Measurements from ENCODE around the gene MED16. TPM values are rescaled to one million over a fixed set of nuclear protein-coding genes. Genes with fewer than 3 reads are reported as not detected.

MED16 gene
- total and polyA plus RNA-seq, 10 of the 15 experiments (the other 5 are each of a cell fraction or from before 2014, with no cell fraction given), result 0.56 to 51.1 (median 13.6) TPM

- TF ChIP-seq, protein P1, sequence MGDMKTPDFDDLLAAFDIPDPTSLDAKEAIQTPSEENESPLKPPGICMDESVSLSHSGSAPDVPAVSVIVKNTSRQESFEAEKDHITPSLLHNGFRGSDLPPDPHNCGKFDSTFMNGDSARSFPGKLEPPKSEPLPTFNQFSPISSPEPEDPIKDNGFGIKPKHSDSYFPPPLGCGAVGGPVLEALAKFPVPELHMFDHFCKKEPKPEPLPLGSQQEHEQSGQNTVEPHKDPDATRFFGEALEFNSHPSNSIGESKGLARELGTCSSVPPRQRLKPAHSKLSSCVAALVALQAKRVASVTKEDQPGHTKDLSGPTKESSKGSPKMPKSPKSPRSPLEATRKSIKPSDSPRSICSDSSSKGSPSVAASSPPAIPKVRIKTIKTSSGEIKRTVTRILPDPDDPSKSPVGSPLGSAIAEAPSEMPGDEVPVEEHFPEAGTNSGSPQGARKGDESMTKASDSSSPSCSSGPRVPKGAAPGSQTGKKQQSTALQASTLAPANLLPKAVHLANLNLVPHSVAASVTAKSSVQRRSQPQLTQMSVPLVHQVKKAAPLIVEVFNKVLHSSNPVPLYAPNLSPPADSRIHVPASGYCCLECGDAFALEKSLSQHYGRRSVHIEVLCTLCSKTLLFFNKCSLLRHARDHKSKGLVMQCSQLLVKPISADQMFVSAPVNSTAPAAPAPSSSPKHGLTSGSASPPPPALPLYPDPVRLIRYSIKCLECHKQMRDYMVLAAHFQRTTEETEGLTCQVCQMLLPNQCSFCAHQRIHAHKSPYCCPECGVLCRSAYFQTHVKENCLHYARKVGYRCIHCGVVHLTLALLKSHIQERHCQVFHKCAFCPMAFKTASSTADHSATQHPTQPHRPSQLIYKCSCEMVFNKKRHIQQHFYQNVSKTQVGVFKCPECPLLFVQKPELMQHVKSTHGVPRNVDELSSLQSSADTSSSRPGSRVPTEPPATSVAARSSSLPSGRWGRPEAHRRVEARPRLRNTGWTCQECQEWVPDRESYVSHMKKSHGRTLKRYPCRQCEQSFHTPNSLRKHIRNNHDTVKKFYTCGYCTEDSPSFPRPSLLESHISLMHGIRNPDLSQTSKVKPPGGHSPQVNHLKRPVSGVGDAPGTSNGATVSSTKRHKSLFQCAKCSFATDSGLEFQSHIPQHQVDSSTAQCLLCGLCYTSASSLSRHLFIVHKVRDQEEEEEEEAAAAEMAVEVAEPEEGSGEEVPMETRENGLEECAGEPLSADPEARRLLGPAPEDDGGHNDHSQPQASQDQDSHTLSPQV (IDR thresholded peaks at IDR 0.05), result no peak
- TF ChIP-seq NFYA (IDR thresholded peaks at IDR 0.05; ENCODE audit: borderline replicate concordance, low read depth, low read length) (no peak), SREBF1 (IDR thresholded peaks at IDR 0.05; ENCODE audit: low read length) (no peak), MXI1 (IDR thresholded peaks at IDR 0.05; ENCODE audit: low read depth, low read length) (no peak), SP1 (IDR thresholded peaks at IDR 0.05; ENCODE audit: low read depth, low read length) (no peak), FOXM1 (IDR thresholded peaks at IDR 0.05; ENCODE audit: low read depth, low read length) (no peak), MTA3 (IDR thresholded peaks at IDR 0.05; ENCODE audit: borderline replicate concordance, low read length) (no peak), ETV6 (conservative IDR thresholded peaks at IDR 0.05 in 1 of 2, IDR thresholded peaks at IDR 0.05 in 1 of 2; ENCODE audit: borderline replicate concordance in 1 of 2, low read depth in 1 of 2) (no peak), CBX3 (IDR thresholded peaks at IDR 0.05; ENCODE audit: borderline replicate concordance, low read depth) (no peak), NR2C2 (IDR thresholded peaks at IDR 0.05; ENCODE audit: borderline replicate concordance, control insufficient read depth, insufficient read length, low read depth) (no peak), ZNF384 (IDR thresholded peaks at IDR 0.05; ENCODE audit: borderline replicate concordance, low read depth, low read length) (no peak), SMARCA5 (IDR thresholded peaks at IDR 0.05) (peak; percentile 83), ATF7 (IDR thresholded peaks at IDR 0.05; ENCODE audit: low read depth) (no peak), ZSCAN29 (IDR thresholded peaks at IDR 0.05) (peak; percentile 93), NFXL1 (IDR thresholded peaks at IDR 0.05; ENCODE audit: borderline replicate concordance) (no peak), SRF (IDR thresholded peaks at IDR 0.05; ENCODE audit: low read depth in 2 of 2, low read length in 2 of 2) (no peak), CHD4 (IDR thresholded peaks at IDR 0.05) (no peak), RAD51 (IDR thresholded peaks at IDR 0.05) (no peak), CHD1 (IDR thresholded peaks at IDR 0.05; ENCODE audit: low read depth, low read length) (no peak), FOXK2 (IDR thresholded peaks at IDR 0.05) (no peak)
- TF ChIP-seq, protein P2, sequence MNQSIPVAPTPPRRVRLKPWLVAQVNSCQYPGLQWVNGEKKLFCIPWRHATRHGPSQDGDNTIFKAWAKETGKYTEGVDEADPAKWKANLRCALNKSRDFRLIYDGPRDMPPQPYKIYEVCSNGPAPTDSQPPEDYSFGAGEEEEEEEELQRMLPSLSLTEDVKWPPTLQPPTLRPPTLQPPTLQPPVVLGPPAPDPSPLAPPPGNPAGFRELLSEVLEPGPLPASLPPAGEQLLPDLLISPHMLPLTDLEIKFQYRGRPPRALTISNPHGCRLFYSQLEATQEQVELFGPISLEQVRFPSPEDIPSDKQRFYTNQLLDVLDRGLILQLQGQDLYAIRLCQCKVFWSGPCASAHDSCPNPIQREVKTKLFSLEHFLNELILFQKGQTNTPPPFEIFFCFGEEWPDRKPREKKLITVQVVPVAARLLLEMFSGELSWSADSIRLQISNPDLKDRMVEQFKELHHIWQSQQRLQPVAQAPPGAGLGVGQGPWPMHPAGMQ (IDR thresholded peaks at IDR 0.05; ENCODE audit: borderline replicate concordance), result no peak
- TF ChIP-seq, protein P3, sequence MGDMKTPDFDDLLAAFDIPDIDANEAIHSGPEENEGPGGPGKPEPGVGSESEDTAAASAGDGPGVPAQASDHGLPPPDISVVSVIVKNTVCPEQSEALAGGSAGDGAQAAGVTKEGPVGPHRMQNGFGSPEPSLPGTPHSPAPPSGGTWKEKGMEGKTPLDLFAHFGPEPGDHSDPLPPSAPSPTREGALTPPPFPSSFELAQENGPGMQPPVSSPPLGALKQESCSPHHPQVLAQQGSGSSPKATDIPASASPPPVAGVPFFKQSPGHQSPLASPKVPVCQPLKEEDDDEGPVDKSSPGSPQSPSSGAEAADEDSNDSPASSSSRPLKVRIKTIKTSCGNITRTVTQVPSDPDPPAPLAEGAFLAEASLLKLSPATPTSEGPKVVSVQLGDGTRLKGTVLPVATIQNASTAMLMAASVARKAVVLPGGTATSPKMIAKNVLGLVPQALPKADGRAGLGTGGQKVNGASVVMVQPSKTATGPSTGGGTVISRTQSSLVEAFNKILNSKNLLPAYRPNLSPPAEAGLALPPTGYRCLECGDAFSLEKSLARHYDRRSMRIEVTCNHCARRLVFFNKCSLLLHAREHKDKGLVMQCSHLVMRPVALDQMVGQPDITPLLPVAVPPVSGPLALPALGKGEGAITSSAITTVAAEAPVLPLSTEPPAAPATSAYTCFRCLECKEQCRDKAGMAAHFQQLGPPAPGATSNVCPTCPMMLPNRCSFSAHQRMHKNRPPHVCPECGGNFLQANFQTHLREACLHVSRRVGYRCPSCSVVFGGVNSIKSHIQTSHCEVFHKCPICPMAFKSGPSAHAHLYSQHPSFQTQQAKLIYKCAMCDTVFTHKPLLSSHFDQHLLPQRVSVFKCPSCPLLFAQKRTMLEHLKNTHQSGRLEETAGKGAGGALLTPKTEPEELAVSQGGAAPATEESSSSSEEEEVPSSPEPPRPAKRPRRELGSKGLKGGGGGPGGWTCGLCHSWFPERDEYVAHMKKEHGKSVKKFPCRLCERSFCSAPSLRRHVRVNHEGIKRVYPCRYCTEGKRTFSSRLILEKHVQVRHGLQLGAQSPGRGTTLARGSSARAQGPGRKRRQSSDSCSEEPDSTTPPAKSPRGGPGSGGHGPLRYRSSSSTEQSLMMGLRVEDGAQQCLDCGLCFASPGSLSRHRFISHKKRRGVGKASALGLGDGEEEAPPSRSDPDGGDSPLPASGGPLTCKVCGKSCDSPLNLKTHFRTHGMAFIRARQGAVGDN (IDR thresholded peaks at IDR 0.05), result 0 out of 2 replicates have a peak, but pooled peaks have one; percentile 69
Observed at GRCh38 chr19:892894-893689, at the start of gene MED16, which contains the start of gene RNU6-9 (continued).
